GM12865 (cell line): ENCODE results near the gene KCNIP4.
"Not testable (repeated sequence)": the region's sequence is repeated elsewhere in the genome, so short reads cannot be mapped to it uniquely, and the experiment has no call there.

Experiments used
- DNase-seq: peaks from one replicate; pipeline ENCODE4 v3.0.0; 2010; ENCODE audit warnings: low read depth
- H3K4me3 ChIP-seq: 2 replicates; pipeline ENCODE4 v1.5.1; 2011; ENCODE audit warnings: mild to moderate bottlenecking, low read depth, low read length, control low read depth
- CTCF ChIP-seq: IDR thresholded peaks from 2 replicates; pipeline ENCODE4 v1.5.1; 2011; ENCODE audit warnings: low read length, control low read depth, low read depth, inconsistent platforms; ENCODE audit not compliant: insufficient read depth; ENCODE audit errors: missing control alignments

Gene KCNIP4

GRCh38 chr4:21363701-21364100, 584.9 kb downstream of the KCNIP4 start:
- no peak for TF ChIP-seq CTCF
- H3K4me3 ChIP-seq = no peak overlapping the region
- no peak for DNase-seq

- H3K4me3 ChIP-seq, DNase-seq: not testable (repeated sequence)
Measured at GRCh38 chr4:21352354-21352753, 596.2 kb downstream of the KCNIP4 start.

- TF ChIP-seq CTCF = no peak
- H3K4me3 ChIP-seq = no peak overlapping the region
- DNase-seq = no peak
Measured at GRCh38 chr4:21347142-21347541, 601.4 kb downstream of the KCNIP4 start.

- no peak for TF ChIP-seq CTCF
- H3K4me3 ChIP-seq = no peak overlapping the region
- no peak for DNase-seq
Measured at GRCh38 chr4:21327976-21328700, 620.4 kb downstream of the KCNIP4 start.

- TF ChIP-seq CTCF = no peak
- no peak for DNase-seq
- no peak overlapping the region for H3K4me3 ChIP-seq
Measured at GRCh38 chr4:21320034-21320433, 628.5 kb downstream of the KCNIP4 start.

GRCh38 chr4:21307709-21308108, 640.9 kb downstream of the KCNIP4 start:
- TF ChIP-seq CTCF = no peak
- DNase-seq = no peak
- H3K4me3 ChIP-seq = no peak overlapping the region

GRCh38 chr4:21304540-21304887, 644.1 kb downstream of the KCNIP4 start:
- no peak for TF ChIP-seq CTCF
- DNase-seq = no peak
- H3K4me3 ChIP-seq = no peak overlapping the region
